HG03565 (cell line): ENCODE results near the gene HGFAC.
"Not testable (repeated sequence)": the region's sequence is repeated elsewhere in the genome, so short reads cannot be mapped to it uniquely, and the experiment has no call there.

ENCODE experiments used
- ATAC-seq: cut with Tn5 transposase; IDR thresholded peaks from one replicate; pipeline ENCODE4 v1.9.1; 2021; ENCODE audit warnings: mild to moderate bottlenecking, moderate library complexity; ENCODE audit not compliant: unreplicated experiment

HGFAC gene

GRCh38 chr4:3459156-3459555 is 17.4 kb downstream of the HGFAC start:
- ATAC-seq, result not testable (repeated sequence)

GRCh38 chr4:3460926-3461325 is 19.2 kb downstream of the HGFAC start:
- no peak for ATAC-seq

GRCh38 chr4:3461515-3462291 is 19.9 kb downstream of the HGFAC start:
- no peak for ATAC-seq

GRCh38 chr4:3462321-3462789 is 20.6 kb downstream of the HGFAC start:
- no peak for ATAC-seq

GRCh38 chr4:3462790-3463415 is 21.1 kb downstream of the HGFAC start, which contains the start of gene DOK7:
Gene DOK7, plus strand, starts transcription at chr4:3463306. Its CDS starts 70 bp downstream, at chr4:3463376.
- ATAC-seq, result no peak

GRCh38 chr4:3463556-3464348 is 22.0 kb downstream of the HGFAC start:
- no peak for ATAC-seq

GRCh38 chr4:3464349-3464905 is 22.7 kb downstream of the HGFAC start:
- ATAC-seq, result no peak

GRCh38 chr4:3464911-3465697 is 23.3 kb downstream of the HGFAC start:
- no peak for ATAC-seq

- ATAC-seq, result no peak
Measured at GRCh38 chr4:3465698-3466671, 24.2 kb downstream of the HGFAC start.

GRCh38 chr4:3466691-3467600 is 25.2 kb downstream of the HGFAC start:
- ATAC-seq, result no peak

GRCh38 chr4:3467601-3468031 is 25.8 kb downstream of the HGFAC start:
- no peak for ATAC-seq

- no peak for ATAC-seq
Measured at GRCh38 chr4:3468154-3468553, 26.4 kb downstream of the HGFAC start.

- no peak for ATAC-seq
Measured at GRCh38 chr4:3468804-3469203, 27.0 kb downstream of the HGFAC start.

GRCh38 chr4:3469386-3470243 is 27.8 kb downstream of the HGFAC start:
- ATAC-seq, result no peak

GRCh38 chr4:3470244-3471097 is 28.7 kb downstream of the HGFAC start:
- ATAC-seq, result no peak

GRCh38 chr4:3471098-3471760 is 29.5 kb downstream of the HGFAC start:
- ATAC-seq, result no peak
